Loucy (cell line): ENCODE results near the gene RFNG.

Experiments used
- H2AFZ ChIP-seq: fragments of 200-600 bp; sonication (generic); 2 replicates; pipeline ENCODE4 v1.6.0; 2016; ENCODE audit warnings: antibody characterized with exemption, mild to moderate bottlenecking, low read length, moderate library complexity
- H3F3A ChIP-seq: fragments of 200-600 bp; 2 replicates; pipeline ENCODE4 v1.6.0; 2016; ENCODE audit warnings: antibody characterized with exemption, low read depth, mild to moderate bottlenecking
- H3K27me3 ChIP-seq: fragments of 200-600 bp; sonication (generic); 2 replicates; pipeline ENCODE4 v1.6.1; 2014; ENCODE audit warnings: low read length, mild to moderate bottlenecking; ENCODE audit not compliant: insufficient read depth, poor library complexity, severe bottlenecking
- H3K36me3 ChIP-seq: fragments of 200-600 bp; sonication (generic); 2 replicates; pipeline ENCODE4 v1.6.1; 2016; ENCODE audit warnings: low read length; ENCODE audit not compliant: insufficient read depth
- H3K4me1 ChIP-seq: fragments of 200-600 bp; sonication (generic); 2 replicates; pipeline ENCODE4 v1.5.1; 2014; ENCODE audit warnings: low read length, mild to moderate bottlenecking; ENCODE audit not compliant: insufficient read depth, poor library complexity, severe bottlenecking
- H3K4me2 ChIP-seq: fragments of 200-600 bp; sonication (generic); 2 replicates; pipeline ENCODE4 v1.6.0; 2014; ENCODE audit warnings: antibody characterized with exemption, low read length, low read depth, mild to moderate bottlenecking; ENCODE audit not compliant: poor library complexity, severe bottlenecking
- H3K4me3 ChIP-seq: fragments of 200-600 bp; sonication (generic); 2 replicates; pipeline ENCODE4 v1.5.1; 2014; ENCODE audit warnings: low read length, mild to moderate bottlenecking, mixed read lengths; ENCODE audit not compliant: poor library complexity, severe bottlenecking
- H3K79me2 ChIP-seq: fragments of 200-600 bp; sonication (generic); 2 replicates; pipeline ENCODE4 v1.6.1; 2014; ENCODE audit warnings: low read length; ENCODE audit not compliant: insufficient read depth
- H3K9ac ChIP-seq: fragments of 200-600 bp; sonication (generic); 2 replicates; pipeline ENCODE4 v1.6.0; 2014; ENCODE audit warnings: mild to moderate bottlenecking, low read depth, low read length, moderate library complexity; ENCODE audit not compliant: poor library complexity, severe bottlenecking
- H3K9me2 ChIP-seq: fragments of 200-600 bp; sonication (generic); replicated peaks from 2 replicates; pipeline ENCODE4 v1.6.1; 2016; ENCODE audit warnings: low read depth, low read length, mixed read lengths
- H3K9me3 ChIP-seq: fragments of 200-600 bp; sonication (generic); 2 replicates; pipeline ENCODE4 v1.6.1; 2014; ENCODE audit warnings: mild to moderate bottlenecking, antibody characterized with exemption, low read length, low read depth; ENCODE audit not compliant: insufficient read depth
- H4K20me1 ChIP-seq: fragments of 200-600 bp; sonication (generic); 2 replicates; pipeline ENCODE4 v1.6.0; 2014; ENCODE audit warnings: antibody characterized with exemption, low read length, mild to moderate bottlenecking; ENCODE audit not compliant: insufficient read depth, poor library complexity, severe bottlenecking
- CTCF ChIP-seq: fragments of 200-600 bp; sonication (generic); conservative IDR thresholded peaks from 2 replicates; pipeline ENCODE4 v1.5.1; 2014; ENCODE audit warnings: mild to moderate bottlenecking, antibody characterized with exemption, low read length
- EZH2phosphoT487 ChIP-seq: fragments of 200-600 bp; IDR thresholded peaks from 2 replicates; pipeline ENCODE4 v1.6.1; 2018; ENCODE audit warnings: antibody characterized with exemption, mild to moderate bottlenecking, moderate library complexity, borderline replicate concordance

The RFNG gene

DNA sequence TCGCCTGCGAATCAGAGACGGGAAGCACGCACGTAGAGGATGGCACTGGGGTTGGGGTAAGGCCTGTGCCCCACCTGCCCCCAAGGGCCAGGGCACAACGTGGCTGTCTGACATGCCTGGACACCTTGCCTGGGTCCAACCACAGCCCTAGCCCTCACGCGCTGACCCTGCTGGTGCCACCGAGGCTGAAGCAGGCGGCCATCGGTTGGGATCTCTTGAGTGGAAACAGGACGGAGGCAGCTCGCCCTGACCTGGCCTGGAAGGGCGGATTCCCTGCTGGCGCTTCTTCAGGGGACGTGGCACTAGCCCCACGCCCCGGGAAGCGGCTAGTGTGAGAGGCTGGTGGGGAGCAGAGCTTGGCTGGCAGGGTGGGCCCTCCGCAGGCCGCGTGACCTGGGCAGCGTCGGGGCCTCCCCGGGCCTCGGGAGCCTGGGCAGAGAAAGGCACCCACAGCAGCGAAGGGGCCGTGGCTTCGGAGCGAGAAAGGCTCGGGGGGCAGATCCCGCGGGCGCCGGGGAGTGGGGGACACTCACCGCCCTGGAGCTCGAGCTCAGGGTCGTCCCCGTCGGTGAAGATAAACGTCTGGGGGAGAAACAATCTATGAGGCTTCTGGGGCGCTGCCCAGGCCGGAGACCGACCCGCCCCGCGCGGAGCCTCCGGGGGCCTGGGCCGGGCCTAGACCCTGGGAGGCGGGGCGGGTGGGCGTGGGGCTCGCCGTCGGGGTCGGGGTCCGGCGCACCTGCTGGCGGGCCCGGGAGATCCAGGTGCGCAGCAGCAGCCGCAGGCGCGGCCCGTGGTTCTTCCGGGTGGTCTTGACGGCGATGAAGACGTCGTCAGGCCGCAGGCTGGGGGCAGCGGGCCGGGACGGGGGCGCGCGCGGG is 610 bp downstream of the RFNG start:
- Histone ChIP-seq H3K4me3 (peak overlapping the region; percentile 78), H3K36me3 (peaks cover 3% of the 10 kb centered on the region; the same call in 1 of the 2 replicates), H3K9me2 (no peaks in the 10 kb centered on the region), H3K79me2 (peaks cover 28% of the 10 kb centered on the region), H3F3A (no peaks in the 10 kb centered on the region), H3K4me2 (peak overlapping the region; percentile 83), H4K20me1 (peaks cover 11% of the 10 kb centered on the region), H3K27me3 (no peaks in the 10 kb centered on the region), H3K9me3 (no peaks in the 10 kb centered on the region), H3K4me1 (peaks cover 21% of the 10 kb centered on the region), H3K9ac (peak overlapping the region; percentile 75), H2AFZ (no peak overlapping the region)
- no peak for TF ChIP-seq CTCF
- TF ChIP-seq EZH2phosphoT487: no peak

GRCh38 chr17:82050152-82050760 is 1.4 kb downstream of the RFNG start:
- no peaks in the 10 kb centered on the region for H3K9me2 ChIP-seq
- no peaks in the 10 kb centered on the region; the same call in 1 of the 2 replicates for H3K36me3 ChIP-seq
- H3K9ac ChIP-seq: peak overlapping the region; percentile 75
- H3K4me3 ChIP-seq: peak overlapping the region; percentile 78
- peak overlapping the region; percentile 83 for H3K4me2 ChIP-seq
- H3K27me3 ChIP-seq: no peaks in the 10 kb centered on the region
- H3F3A ChIP-seq: no peaks in the 10 kb centered on the region
- H3K4me1 ChIP-seq: peaks cover 21% of the 10 kb centered on the region
- peaks cover 11% of the 10 kb centered on the region for H4K20me1 ChIP-seq
- H2AFZ ChIP-seq: no peak overlapping the region
- H3K9me3 ChIP-seq: no peaks in the 10 kb centered on the region
- H3K79me2 ChIP-seq: peaks cover 28% of the 10 kb centered on the region
- no peak for TF ChIP-seq EZH2phosphoT487

GRCh38 chr17:82049521-82049971 is 2.1 kb downstream of the RFNG start:
- Histone ChIP-seq H3K4me3 (no peak overlapping the region), H3K9me2 (no peaks in the 10 kb centered on the region), H3K4me1 (peaks cover 21% of the 10 kb centered on the region), H3K9ac (no peak overlapping the region), H3K27me3 (no peaks in the 10 kb centered on the region), H3K9me3 (no peaks in the 10 kb centered on the region), H3F3A (no peaks in the 10 kb centered on the region), H3K36me3 (no peaks in the 10 kb centered on the region; the same call in 1 of the 2 replicates), H2AFZ (no peak overlapping the region), H3K79me2 (peaks cover 28% of the 10 kb centered on the region), H3K4me2 (no peak overlapping the region), H4K20me1 (peaks cover 11% of the 10 kb centered on the region)
- no peak for TF ChIP-seq EZH2phosphoT487
- no peak for TF ChIP-seq CTCF
